Stimulated activated CD4-positive, alpha-beta T cell treated with anti-CD3 and anti-CD28 coated beads, Interleukin-2, amount 100 ng/mL, for 48 hours (primary cell): ENCODE measurements around the gene TNNT2.

Source experiments
- DNase-seq, 2 donors: peaks; one replicate each; pipeline ENCODE4 v3.0.0-alpha.2; 2020

Gene TNNT2

GRCh38 chr1:201331166-201331565 lies 46.3 kb downstream of the TNNT2 start:
- no peak for DNase-seq

DNA sequence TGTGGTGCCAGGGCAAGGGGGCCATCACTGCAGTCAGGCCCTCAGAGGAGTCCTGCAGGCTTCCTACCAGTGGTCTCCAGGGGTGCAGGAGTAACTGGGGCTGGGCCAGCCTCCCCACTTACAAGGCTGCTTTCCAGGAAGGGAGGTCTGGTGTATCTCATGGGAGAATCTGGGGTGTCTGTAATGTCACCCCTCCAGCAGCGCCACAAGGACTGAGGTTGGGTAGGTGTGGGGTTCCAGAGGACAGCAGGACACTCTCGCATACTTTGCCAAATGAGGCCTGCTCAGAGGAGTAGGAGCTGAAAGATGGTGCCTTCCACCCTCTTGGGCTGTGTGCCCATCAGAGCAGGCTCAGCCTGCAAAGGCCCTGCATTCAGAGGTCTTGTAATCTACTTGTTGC lies 46.9 kb downstream of the TNNT2 start:
- no peak for DNase-seq

- no peak for DNase-seq
Observed at GRCh38 chr1:201329801-201330200, 47.7 kb downstream of the TNNT2 start.

- no peak for DNase-seq
Observed at GRCh38 chr1:201329286-201329685, 48.2 kb downstream of the TNNT2 start.

- DNase-seq = no peak
Observed at GRCh38 chr1:201328576-201328975, 48.9 kb downstream of the TNNT2 start.

GRCh38 chr1:201327687-201328240 lies 49.7 kb downstream of the TNNT2 start:
- DNase-seq = no peak

GRCh38 chr1:201326710-201327109 lies 50.8 kb downstream of the TNNT2 start:
- no peak for DNase-seq

GRCh38 chr1:201325678-201326060 lies 51.8 kb downstream of the TNNT2 start:
- no peak for DNase-seq

GRCh38 chr1:201324821-201325677 lies 52.4 kb downstream of the TNNT2 start:
- no peak for DNase-seq

DNA sequence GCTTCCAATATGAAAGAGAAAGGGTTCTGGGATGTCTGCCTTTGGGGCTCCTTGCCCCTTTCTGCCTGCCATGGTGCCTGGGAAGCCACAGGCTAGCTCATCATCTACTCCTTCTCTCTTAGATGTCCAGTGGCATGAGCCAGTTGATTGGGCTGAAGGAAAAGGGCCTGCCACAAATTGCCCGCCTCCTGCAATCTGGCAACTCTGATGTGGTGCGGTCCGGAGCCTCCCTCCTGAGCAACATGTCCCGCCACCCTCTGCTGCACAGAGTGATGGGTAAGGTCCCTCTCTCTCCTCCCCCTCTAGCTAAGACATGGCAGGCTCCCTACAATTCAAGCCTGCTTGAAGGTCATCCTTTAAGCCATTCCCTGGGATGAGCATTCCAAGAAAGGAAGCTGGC lies 53.2 kb downstream of the TNNT2 start:
- DNase-seq = no peak

GRCh38 chr1:201322653-201323510 lies 54.6 kb downstream of the TNNT2 start:
- DNase-seq = no peak

GRCh38 chr1:201321826-201322390 lies 55.6 kb downstream of the TNNT2 start:
- DNase-seq = no peak

DNA sequence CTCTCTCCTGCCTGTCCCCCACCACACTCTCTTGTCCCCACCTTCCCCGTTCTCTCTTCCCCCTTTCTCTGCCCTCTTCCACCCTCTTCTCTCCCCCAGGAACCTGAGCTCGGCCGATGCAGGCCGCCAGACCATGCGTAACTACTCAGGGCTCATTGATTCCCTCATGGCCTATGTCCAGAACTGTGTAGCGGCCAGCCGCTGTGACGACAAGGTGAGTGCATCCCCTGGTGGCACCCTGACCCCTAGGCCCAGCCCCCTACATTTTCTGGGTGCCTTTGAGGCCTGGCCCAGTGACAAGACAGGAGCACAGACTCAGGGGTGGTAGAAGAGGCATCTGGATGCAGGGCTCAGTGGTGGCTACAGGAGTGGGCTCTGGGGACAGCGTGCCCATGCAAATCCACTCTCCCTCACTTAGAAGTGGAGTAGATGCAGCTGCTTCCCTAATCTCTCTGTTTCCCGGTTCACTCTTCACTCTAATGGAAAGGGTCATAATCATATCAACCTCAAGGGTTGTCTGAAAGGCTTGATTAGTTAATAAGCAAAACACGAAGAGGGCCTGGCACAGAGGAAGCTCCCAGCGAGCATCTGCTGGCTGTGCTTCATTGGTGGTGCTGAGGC lies 57.2 kb downstream of the TNNT2 start:
- no peak for DNase-seq

- DNase-seq = no peak
Observed at GRCh38 chr1:201319631-201320030, 57.8 kb downstream of the TNNT2 start.

- no peak for DNase-seq
Observed at GRCh38 chr1:201318504-201319340, 58.8 kb downstream of the TNNT2 start.

DNA sequence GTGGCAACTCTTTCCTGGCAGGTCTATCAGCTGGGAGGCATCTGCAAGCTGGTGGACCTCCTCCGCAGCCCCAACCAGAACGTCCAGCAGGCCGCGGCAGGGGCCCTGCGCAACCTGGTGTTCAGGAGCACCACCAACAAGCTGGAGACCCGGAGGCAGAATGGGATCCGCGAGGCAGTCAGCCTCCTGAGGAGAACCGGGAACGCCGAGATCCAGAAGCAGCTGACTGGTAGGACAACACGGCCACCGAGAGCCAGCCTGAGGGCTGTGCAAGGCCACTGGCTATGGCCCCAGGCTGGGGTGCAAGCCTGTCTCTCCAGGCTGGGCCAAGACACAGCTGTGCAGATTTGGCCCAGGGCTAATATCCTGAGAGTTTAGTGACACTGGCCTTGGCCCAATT lies 59.9 kb downstream of the TNNT2 start:
- no peak for DNase-seq

DNA sequence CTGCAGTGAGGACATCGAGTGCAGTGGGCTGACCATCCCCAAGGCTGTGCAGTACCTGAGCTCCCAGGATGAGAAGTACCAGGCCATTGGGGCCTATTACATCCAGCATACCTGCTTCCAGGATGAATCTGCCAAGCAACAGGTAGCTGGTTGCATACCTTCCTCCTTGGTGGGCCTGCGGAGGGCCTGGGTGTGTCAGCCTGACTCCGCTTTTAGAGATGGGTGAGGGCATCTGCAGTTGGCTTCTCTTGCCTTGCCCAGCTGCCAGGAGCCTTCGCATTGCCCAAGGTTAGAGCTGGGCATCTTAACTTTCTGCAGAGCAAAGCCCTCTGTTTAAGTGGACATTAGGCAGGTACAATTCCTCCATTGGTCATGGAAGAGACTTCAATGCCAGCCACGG lies 60.9 kb downstream of the TNNT2 start:
- DNase-seq = no peak

GRCh38 chr1:201313086-201313485 lies 64.4 kb downstream of the TNNT2 start:
- no peak for DNase-seq

GRCh38 chr1:201312298-201312697 lies 65.2 kb downstream of the TNNT2 start:
- no peak for DNase-seq

DNA sequence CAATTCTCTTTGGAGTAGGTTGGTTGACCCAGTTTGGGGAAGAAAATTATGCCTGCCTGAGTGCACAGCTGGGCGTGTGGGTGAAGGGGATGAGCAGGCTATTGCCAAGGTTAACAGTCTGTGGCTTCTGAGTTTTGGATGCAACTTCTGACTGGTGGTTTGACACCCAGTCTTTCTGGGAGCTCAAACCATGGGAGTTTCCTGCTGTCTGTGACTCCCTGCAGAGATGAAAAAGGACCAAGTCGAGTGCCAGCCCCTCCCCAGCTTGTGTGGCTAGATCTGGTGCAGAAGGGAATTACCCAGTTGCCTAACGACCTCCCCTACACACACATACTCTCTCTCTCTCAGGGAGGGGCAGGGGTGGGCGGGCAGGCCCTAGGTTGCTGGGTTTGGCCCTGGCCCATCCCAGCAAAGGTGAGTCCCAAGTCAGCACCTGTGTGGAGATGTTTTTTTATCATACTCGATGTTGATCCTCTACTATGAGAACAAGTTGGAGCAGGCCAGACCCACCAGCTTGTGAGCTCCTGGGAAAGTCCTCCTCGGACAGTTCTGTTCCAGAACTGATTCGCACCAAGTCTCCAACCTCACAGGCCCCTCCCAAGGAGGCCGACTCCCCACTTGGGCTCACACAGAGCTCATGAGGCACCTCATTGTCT lies 66.0 kb downstream of the TNNT2 start:
- DNase-seq = no peak

DNA sequence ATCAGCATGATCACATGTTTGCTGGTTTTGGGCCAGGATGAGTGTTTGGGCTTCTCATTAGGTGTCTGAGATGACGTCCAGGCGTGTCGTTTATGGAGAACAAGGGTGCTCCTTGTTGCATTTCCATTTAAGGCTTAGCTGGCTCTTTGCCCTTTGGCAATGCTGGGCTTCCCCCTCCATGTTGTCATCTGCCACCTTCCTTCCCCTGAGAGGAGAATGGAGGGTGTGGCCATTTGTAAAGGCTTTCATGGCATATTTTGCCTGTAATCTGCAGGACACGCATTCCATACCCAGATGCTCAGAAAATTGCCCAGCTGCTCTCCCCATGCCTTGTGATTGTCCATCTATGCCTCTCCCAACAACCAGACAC lies 66.5 kb downstream of the TNNT2 start:
- DNase-seq = no peak
